Neutrophil (primary cell): ENCODE data around the gene APOO.

ENCODE experiments used
- H3K27ac ChIP-seq: fragments of 200-600 bp; sonication (generic); 2 replicates; pipeline ENCODE4 v1.5.1; 2016; ENCODE audit warnings: mild to moderate bottlenecking, moderate library complexity
- H3K27me3 ChIP-seq: fragments of 200-600 bp; sonication (generic); 2 replicates; pipeline ENCODE4 v1.6.0; 2016; ENCODE audit warnings: mild to moderate bottlenecking
- H3K36me3 ChIP-seq: fragments of 200-600 bp; sonication (generic); 2 replicates; pipeline ENCODE4 v1.5.1; 2017
- H3K4me1 ChIP-seq, 2 experiments: fragments of 200-600 bp in 1 of 2; sonication (generic) in 1 of 2; 1 replicate in 1 of 2; 2 replicates in 1 of 2; pipeline versions ENCODE4 v1.5.1 to v1.6.1; 2013 to 2016; ENCODE audit warnings: low read depth in 1 of 2, low read length in 1 of 2, mild to moderate bottlenecking in 1 of 2, moderate library complexity in 1 of 2; ENCODE audit not compliant: control insufficient read depth in 1 of 2, insufficient read depth in 1 of 2
- H3K4me3 ChIP-seq, 2 experiments: fragments of 200-600 bp in 1 of 2; sonication (generic) in 1 of 2; 1 replicate in 1 of 2; 2 replicates in 1 of 2; pipeline ENCODE4 v1.5.1; 2013 to 2016; ENCODE audit warnings: low read depth in 1 of 2, low read length in 1 of 2, mild to moderate bottlenecking in 1 of 2, moderate library complexity in 1 of 2
- H3K9me3 ChIP-seq: fragments of 200-600 bp; sonication (generic); 2 replicates; pipeline ENCODE4 v1.5.1; 2016
- TF ChIP-seq, protein P1 (sequence below): fragments of 200-600 bp; sonication (generic); IDR thresholded peaks from 2 replicates; pipeline ENCODE4 v1.5.1; 2016; ENCODE audit warnings: antibody characterized with exemption

APOO gene

DNA sequence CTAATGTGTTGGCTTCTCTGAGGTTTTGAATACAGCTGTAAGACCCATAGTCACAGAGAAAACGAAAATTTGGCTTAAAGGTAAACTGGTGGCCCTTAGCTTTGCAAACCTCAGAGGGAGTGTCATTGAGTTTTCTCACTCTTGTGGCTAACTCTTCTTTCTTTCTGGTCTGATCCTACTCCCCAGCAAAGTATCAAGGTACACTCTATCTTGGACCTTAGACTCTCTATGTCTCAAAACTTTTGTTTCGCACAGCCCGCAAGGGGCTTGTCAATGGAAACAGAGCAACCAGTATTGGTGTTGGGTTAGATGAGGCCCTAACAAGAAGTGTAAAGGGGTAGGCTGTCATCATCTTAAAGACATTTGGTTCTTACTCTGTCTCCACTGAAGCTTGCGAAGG lies 19.8 kb downstream of the APOO start:
- H3K27me3 ChIP-seq = no peaks in the 10 kb centered on the region
- TF ChIP-seq, protein P1, sequence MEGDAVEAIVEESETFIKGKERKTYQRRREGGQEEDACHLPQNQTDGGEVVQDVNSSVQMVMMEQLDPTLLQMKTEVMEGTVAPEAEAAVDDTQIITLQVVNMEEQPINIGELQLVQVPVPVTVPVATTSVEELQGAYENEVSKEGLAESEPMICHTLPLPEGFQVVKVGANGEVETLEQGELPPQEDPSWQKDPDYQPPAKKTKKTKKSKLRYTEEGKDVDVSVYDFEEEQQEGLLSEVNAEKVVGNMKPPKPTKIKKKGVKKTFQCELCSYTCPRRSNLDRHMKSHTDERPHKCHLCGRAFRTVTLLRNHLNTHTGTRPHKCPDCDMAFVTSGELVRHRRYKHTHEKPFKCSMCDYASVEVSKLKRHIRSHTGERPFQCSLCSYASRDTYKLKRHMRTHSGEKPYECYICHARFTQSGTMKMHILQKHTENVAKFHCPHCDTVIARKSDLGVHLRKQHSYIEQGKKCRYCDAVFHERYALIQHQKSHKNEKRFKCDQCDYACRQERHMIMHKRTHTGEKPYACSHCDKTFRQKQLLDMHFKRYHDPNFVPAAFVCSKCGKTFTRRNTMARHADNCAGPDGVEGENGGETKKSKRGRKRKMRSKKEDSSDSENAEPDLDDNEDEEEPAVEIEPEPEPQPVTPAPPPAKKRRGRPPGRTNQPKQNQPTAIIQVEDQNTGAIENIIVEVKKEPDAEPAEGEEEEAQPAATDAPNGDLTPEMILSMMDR = no peak
- no peak overlapping the region for H3K27ac ChIP-seq
- peaks cover 3 to 7% of the 10 kb centered on the region in 2 experiments for H3K4me1 ChIP-seq
- no peak overlapping the region for H3K4me3 ChIP-seq
- H3K9me3 ChIP-seq = no peaks in the 10 kb centered on the region
- H3K36me3 ChIP-seq = no peaks in the 10 kb centered on the region

DNA sequence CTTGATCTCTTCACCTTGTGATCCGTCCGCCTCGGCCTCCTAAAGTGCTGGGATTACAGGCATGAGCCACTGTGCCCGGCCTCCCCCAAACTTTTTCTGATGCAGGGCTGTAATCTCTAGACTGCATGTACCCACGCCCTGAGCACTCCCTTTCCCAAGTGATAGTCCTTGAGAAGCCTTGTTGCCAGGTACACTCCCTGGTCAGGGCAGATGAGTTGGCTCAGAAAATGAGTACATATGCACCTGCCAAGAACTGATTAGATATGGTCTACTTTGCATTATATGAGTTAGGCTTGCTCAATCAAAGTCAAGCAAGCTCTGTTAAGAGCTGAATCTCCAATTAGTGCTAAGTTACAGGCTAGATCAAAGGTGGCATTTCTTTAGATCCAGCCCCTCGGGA lies 20.3 kb downstream of the APOO start:
- Histone ChIP-seq H3K9me3 (no peaks in the 10 kb centered on the region), H3K36me3 (no peaks in the 10 kb centered on the region), H3K4me3 (no peak overlapping the region), H3K27ac (no peak overlapping the region), H3K4me1 (peaks cover 3 to 7% of the 10 kb centered on the region in 2 experiments), H3K27me3 (no peaks in the 10 kb centered on the region)
- TF ChIP-seq, protein P1 = no peak

DNA sequence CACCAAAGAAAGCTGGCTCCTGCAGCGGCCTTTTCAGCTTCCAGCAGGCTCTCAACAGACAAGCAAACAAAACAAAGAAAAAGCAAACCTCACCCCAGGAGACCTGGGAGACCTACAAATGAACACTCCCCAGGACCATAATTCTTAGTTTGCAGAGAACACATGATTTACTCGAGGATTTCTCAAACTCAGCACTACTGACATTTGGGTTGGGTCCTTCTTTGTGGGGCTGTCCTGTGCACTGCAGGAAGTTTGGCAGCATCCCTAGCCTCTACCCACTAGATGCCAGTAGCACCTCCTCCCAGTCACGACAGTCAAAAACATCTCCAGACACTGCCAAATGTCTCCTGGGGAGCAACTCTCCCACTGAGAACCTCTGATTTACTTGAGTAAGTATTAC lies 21.9 kb downstream of the APOO start:
- Histone ChIP-seq H3K36me3 (no peaks in the 10 kb centered on the region), H3K9me3 (no peaks in the 10 kb centered on the region), H3K4me1 (peaks cover 3 to 7% of the 10 kb centered on the region in 2 experiments), H3K27me3 (no peaks in the 10 kb centered on the region), H3K27ac (no peak overlapping the region), H3K4me3 (no peak overlapping the region)
- TF ChIP-seq, protein P1 = no peak

DNA sequence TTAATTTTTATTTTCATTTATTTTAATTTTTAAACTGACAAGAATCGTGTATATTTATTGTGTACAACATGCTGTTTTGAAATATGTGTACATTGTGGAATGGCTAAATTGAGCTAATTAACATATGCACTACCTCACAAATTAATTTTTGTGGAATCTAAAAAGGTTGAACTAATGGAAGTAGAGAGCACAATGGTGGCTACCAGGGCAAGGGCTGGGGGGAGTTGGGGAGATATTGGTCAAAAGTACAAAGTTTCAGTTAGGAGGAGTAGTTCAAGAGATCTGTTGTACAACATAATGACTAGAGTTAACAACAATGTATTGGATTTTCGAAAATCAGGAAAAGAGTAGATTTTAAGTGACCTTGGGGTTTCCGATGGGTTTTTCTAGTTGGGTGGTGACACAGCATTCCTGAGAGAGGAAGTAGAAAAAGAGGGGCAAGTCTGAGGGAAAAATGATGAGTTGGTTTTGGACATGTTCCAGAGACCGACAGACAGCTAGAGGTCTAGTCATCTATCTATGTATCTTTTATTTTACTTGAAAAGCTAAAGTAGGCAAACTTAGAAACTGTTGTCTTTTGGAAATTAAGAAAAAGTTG lies 23.2 kb downstream of the APOO start:
- Histone ChIP-seq H3K4me3 (no peak overlapping the region), H3K36me3 (no peaks in the 10 kb centered on the region)

DNA sequence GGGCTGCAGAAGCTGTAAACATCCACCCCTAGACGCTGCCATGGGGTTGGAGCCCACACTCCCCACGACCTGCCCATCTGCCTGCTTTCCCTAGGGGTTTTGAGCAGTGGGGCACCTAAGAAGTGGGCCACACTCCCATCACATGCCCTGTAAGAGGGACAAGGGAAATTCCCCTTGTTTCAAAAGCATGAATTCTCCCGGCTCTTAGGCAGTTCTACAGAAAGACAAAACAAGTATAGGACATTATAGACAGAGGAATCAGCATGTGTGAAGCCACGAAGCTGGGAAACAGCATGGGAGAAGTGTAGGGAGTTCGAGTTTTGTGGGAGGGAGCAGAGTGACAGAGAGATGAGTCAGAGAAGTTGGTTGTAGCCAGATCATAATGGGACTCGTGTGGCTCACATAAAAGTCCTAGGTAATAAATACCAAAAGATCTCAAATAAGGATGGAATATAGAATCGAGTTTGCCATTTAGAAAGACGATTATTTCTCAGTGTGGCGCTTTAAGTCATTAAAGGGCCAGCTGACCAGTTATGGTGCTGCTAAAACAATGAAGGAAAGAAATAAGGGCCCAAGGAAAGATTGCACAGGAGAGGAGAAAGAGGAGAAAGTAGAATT lies 23.9 kb downstream of the APOO start:
- no peak overlapping the region for H3K27ac ChIP-seq

More for the DNA sequence above, 23.2 kb downstream of the APOO start:
- no peaks in the 10 kb centered on the region for H3K27me3 ChIP-seq
- TF ChIP-seq, protein P1 = no peak
- peaks cover 3 to 7% of the 10 kb centered on the region in 2 experiments for H3K4me1 ChIP-seq
- peak overlapping the region; percentile 50 for H3K27ac ChIP-seq
- H3K9me3 ChIP-seq = no peaks in the 10 kb centered on the region

More for the DNA sequence above, 23.9 kb downstream of the APOO start:
- H3K36me3 ChIP-seq = no peaks in the 10 kb centered on the region
- H3K4me1 ChIP-seq = peaks cover 3 to 7% of the 10 kb centered on the region in 2 experiments
- TF ChIP-seq, protein P1 = no peak
- no peaks in the 10 kb centered on the region for H3K9me3 ChIP-seq
- H3K4me3 ChIP-seq = no peak overlapping the region
- H3K27me3 ChIP-seq = no peaks in the 10 kb centered on the region
